Endothelial cell of umbilical vein (primary cell): ENCODE results near the gene PPP1R16B. TPM values are rescaled to one million over a fixed set of nuclear protein-coding genes. Genes with fewer than 3 reads are reported as not detected.

ENCODE experiments used
- BruUV-seq: library from RNA; stranded (reverse); fragments of 400-500 nt; replicated peaks from 2 replicates; lab custom pipeline; 2021; lab: Mats Ljungman, UMichigan
- CTCF ChIA-PET: fragments of 300-600, 350-600 bp; sonication (Branson Sonifier 250); formaldehyde crosslinking; loops from one replicate; lab custom pipeline; 2021; ENCODE audit warnings: antibody characterized with exemption, inconsistent platforms; lab: Charles Lee
- POLR2A ChIA-PET: fragments of 300-600, 350-600 bp; sonication (Branson Sonifier 250); formaldehyde crosslinking; loops from one replicate; lab custom pipeline; 2021; ENCODE audit warnings: antibody characterized with exemption, inconsistent platforms; lab: Charles Lee
- DNase-seq: peaks from one replicate; pipeline ENCODE4 v3.0.0-alpha.2; 2011; ENCODE audit warnings: low read depth, low spot score
- FAIRE-seq: peaks from 2 replicates; lab custom pipeline; 2011; peaks lifted over from hg19 to GRCh38; lab: Jason Lieb, UNC
- H2AFZ ChIP-seq: 2 replicates; pipeline ENCODE4 v1.6.0; 2012; ENCODE audit warnings: low read depth, low read length, control low read depth, inconsistent platforms
- H3K27ac ChIP-seq: 2 replicates; pipeline ENCODE4 v1.5.1; 2011; ENCODE audit warnings: low read depth, mild to moderate bottlenecking, control low read depth, low read length, moderate library complexity; ENCODE audit not compliant: insufficient read depth
- H3K27me3 ChIP-seq, 2 experiments: 2 replicates each; pipeline versions ENCODE4 v1.6.0 to v1.6.1; 2011; ENCODE audit warnings: low read length in 2 of 2, mixed read lengths in 1 of 2; ENCODE audit not compliant: control insufficient read depth in 2 of 2, insufficient read depth in 2 of 2
- H3K36me3 ChIP-seq, 2 experiments: 2 replicates in 1 of 2; 3 replicates in 1 of 2; pipeline ENCODE4 v1.5.1; 2011; ENCODE audit warnings: low read length in 2 of 2, mild to moderate bottlenecking in 1 of 2, moderate library complexity in 1 of 2; ENCODE audit not compliant: control insufficient read depth in 2 of 2, insufficient read depth in 2 of 2; ENCODE audit errors: extremely low read depth in 1 of 2
- H3K4me1 ChIP-seq: 3 replicates; pipeline ENCODE4 v1.5.1; 2011; ENCODE audit warnings: mild to moderate bottlenecking, low read length; ENCODE audit not compliant: control insufficient read depth, insufficient read depth; ENCODE audit errors: extremely low read depth
- H3K4me2 ChIP-seq: 2 replicates; pipeline ENCODE4 v1.6.1; 2011; ENCODE audit warnings: low read length, control low read depth, mixed read lengths; ENCODE audit not compliant: insufficient read depth
- H3K4me3 ChIP-seq, 3 experiments: fragments of 200-600 bp in 1 of 3; sonication (generic), shearing (Covaris generic) in 1 of 3; replicated peaks in 1 of 3; 2 replicates each; pipeline ENCODE4 v1.5.1; 2011 to 2016; ENCODE audit warnings: control low read depth in 3 of 3, low read length in 3 of 3, mild to moderate bottlenecking in 2 of 3, inconsistent platforms in 1 of 3, low read depth in 1 of 3, moderate library complexity in 1 of 3; ENCODE audit not compliant: insufficient read depth in 1 of 3
- H3K79me2 ChIP-seq: 2 replicates; pipeline ENCODE4 v1.6.0; 2012; ENCODE audit warnings: low read length, inconsistent platforms; ENCODE audit not compliant: control insufficient read depth, insufficient read depth
- H3K9ac ChIP-seq: replicated peaks from 2 replicates; pipeline ENCODE3; 2011; ENCODE audit warnings: low read length, control low read depth; ENCODE audit not compliant: insufficient read depth; ENCODE audit errors: extremely low read depth
- H3K9me1 ChIP-seq: replicated peaks from 3 replicates; pipeline ENCODE4 v1.6.0; 2011; ENCODE audit warnings: mild to moderate bottlenecking, low read length; ENCODE audit not compliant: control insufficient read depth, insufficient read depth; ENCODE audit errors: extremely low read depth
- H3K9me3 ChIP-seq: replicated peaks from 2 replicates; pipeline ENCODE4 v1.5.1; 2012; ENCODE audit warnings: low read length, inconsistent platforms; ENCODE audit not compliant: control insufficient read depth, insufficient read depth
- H4K20me1 ChIP-seq: replicated peaks from 2 replicates; pipeline ENCODE3; 2011; ENCODE audit warnings: mild to moderate bottlenecking, low read length; ENCODE audit not compliant: control insufficient read depth, insufficient read depth; ENCODE audit errors: extremely low read depth
- EZH2 ChIP-seq: IDR thresholded peaks from 2 replicates; pipeline ENCODE4 v1.6.1; 2012; ENCODE audit warnings: borderline replicate concordance, low read depth, mild to moderate bottlenecking, moderate library complexity, low read length, inconsistent platforms; ENCODE audit not compliant: severe bottlenecking
- FOS ChIP-seq: IDR thresholded peaks from 2 replicates; pipeline ENCODE4 v1.6.1; 2011; ENCODE audit warnings: mild to moderate bottlenecking, low read length, moderate library complexity, borderline replicate concordance; ENCODE audit not compliant: insufficient read depth
- GATA2 ChIP-seq: IDR thresholded peaks from 2 replicates; pipeline ENCODE4 v1.7.0; 2011; ENCODE audit warnings: low read depth, mild to moderate bottlenecking, moderate library complexity, mixed read lengths, low read length; ENCODE audit not compliant: insufficient read length, insufficient read depth
- JUN ChIP-seq: IDR thresholded peaks from 2 replicates; pipeline ENCODE4 v1.6.1; 2011; ENCODE audit warnings: borderline replicate concordance, low read depth; ENCODE audit not compliant: insufficient read length, insufficient read depth
- MYC ChIP-seq: IDR thresholded peaks from one replicate; pipeline ENCODE4 v1.6.1; 2011; ENCODE audit warnings: mild to moderate bottlenecking, low read depth, low read length
- POLR2A ChIP-seq: IDR thresholded peaks from 2 replicates; pipeline ENCODE4 v1.6.1; 2012; ENCODE audit warnings: low read depth, mild to moderate bottlenecking, control low read depth, low read length
- POLR2AphosphoS5 ChIP-seq: IDR thresholded peaks from 2 replicates; pipeline ENCODE4 v1.6.1; 2012; ENCODE audit warnings: low read depth, mild to moderate bottlenecking, control low read depth, low read length, moderate library complexity; ENCODE audit not compliant: insufficient read depth
- dilution Hi-C: fragments of 300-500 bp; cut with MboI; formaldehyde crosslinking; loops from one replicate; pipeline ENCODE4 v1.15.0; 2019; ENCODE audit warnings: low sequenced_read_pairs; ENCODE audit not compliant: extremely low pct_ligation_motif_present
- intact Hi-C: fragments of 100-400 bp; cut with micrococcal nuclease; formaldehyde crosslinking; loops from one replicate; pipeline ENCODE4 v1.10.0; 2022
- polyA plus RNA-seq, 4 experiments: library from polyadenylated mRNA; depleted of rRNA in 3 of 4; stranded (reverse) in 3 of 4; unstranded in 1 of 4; fragments of >200 nt; gene quantifications; 2 replicates each; pipeline versions ENCODE4 v1.2.1 to v1.2.3, GENCODE V29; 2011 to 2012; ENCODE audit warnings: missing spikeins in 1 of 4
- total RNA-seq: library from RNA; stranded (reverse); gene quantifications from 2 replicates; pipeline ENCODE4 v1.2.3, GENCODE V29; 2021
- TF ChIP-seq, protein P1 (sequence below), 2 donors: IDR thresholded peaks; 1 replicate in 1 of 2; 2 replicates in 1 of 2; pipeline ENCODE4 v1.5.1; 2011; ENCODE audit warnings: low read length in 2 of 2, mild to moderate bottlenecking in 2 of 2, moderate library complexity in 2 of 2, control low read depth in 1 of 2, inconsistent platforms in 1 of 2, low read depth in 1 of 2; ENCODE audit not compliant: insufficient read depth in 1 of 2; ENCODE audit errors: extremely low read depth in 1 of 2
- TF ChIP-seq, protein P2 (sequence below): IDR thresholded peaks from 2 replicates; pipeline ENCODE4 v1.6.1; 2011; ENCODE audit not compliant: insufficient read depth, insufficient read length

PPP1R16B gene
- total and polyA plus RNA-seq, 2 donors (not counting 3 experiments of a cell fraction or from before 2014, with no cell fraction given): 34.7 to 68.1 TPM

DNA sequence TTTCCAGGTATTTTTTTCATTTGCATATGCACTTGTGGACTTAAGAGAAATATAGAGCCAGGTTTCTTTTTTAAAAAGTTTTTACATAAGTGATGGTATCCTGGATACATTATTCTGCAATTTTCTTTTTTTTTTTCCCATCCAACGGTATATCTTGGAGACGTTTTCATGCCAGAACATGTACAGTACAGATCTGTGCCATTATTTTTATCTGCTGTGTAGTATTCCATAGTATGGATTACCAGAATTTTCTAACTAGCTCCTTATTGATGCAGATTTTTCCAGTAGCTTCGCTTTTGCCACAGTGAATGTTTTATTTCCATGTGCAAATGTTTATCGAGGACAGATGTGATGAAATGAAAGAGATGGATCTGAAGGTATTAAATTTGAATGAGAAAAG, 34.1 kb downstream of the PPP1R16B start:
- intact Hi-C loops (no loop called here), dilution Hi-C loops (no loop called here)
- POLR2A ChIA-PET: no interaction called here

GRCh38 chr20:38840053-38840893, 34.8 kb downstream of the PPP1R16B start:
- no peak for TF ChIP-seq EZH2
- no peak for TF ChIP-seq FOS
- TF ChIP-seq, protein P1, sequence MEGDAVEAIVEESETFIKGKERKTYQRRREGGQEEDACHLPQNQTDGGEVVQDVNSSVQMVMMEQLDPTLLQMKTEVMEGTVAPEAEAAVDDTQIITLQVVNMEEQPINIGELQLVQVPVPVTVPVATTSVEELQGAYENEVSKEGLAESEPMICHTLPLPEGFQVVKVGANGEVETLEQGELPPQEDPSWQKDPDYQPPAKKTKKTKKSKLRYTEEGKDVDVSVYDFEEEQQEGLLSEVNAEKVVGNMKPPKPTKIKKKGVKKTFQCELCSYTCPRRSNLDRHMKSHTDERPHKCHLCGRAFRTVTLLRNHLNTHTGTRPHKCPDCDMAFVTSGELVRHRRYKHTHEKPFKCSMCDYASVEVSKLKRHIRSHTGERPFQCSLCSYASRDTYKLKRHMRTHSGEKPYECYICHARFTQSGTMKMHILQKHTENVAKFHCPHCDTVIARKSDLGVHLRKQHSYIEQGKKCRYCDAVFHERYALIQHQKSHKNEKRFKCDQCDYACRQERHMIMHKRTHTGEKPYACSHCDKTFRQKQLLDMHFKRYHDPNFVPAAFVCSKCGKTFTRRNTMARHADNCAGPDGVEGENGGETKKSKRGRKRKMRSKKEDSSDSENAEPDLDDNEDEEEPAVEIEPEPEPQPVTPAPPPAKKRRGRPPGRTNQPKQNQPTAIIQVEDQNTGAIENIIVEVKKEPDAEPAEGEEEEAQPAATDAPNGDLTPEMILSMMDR (IDR thresholded peaks at IDR 0.05; ENCODE audit: extremely low read depth in 1 of 2, insufficient read depth in 1 of 2, low read depth in 1 of 2, low read length in 2 of 2): no peak
- TF ChIP-seq MYC: no peak
- TF ChIP-seq, protein P2, sequence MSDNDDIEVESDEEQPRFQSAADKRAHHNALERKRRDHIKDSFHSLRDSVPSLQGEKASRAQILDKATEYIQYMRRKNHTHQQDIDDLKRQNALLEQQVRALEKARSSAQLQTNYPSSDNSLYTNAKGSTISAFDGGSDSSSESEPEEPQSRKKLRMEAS: no peak
- no peak for TF ChIP-seq POLR2A
- no peak for TF ChIP-seq JUN
- no peak for TF ChIP-seq GATA2
- TF ChIP-seq POLR2AphosphoS5: no peak
- POLR2A ChIA-PET: no interaction called here
- no peak for DNase-seq
- CTCF ChIA-PET: interaction anchor here (1.0 to 1.1 kb wide), 5 partner anchors 10 to 53 kb away, joined by 3 to 4 read pairs (median 3); no protein-coding TSS in a partner anchor
- intact Hi-C loops (no loop called here), dilution Hi-C loops (no loop called here)
- Histone ChIP-seq H3K79me2 (no peaks in the 10 kb centered on the region), H3K9me3 (no peaks in the 10 kb centered on the region), H3K36me3 (peaks cover 2 to 20% of the 10 kb centered on the region in 2 experiments), H3K27ac (no peak overlapping the region), H2AFZ (no peak overlapping the region), H3K9ac (no peak overlapping the region), H3K27me3 (peaks cover 0 to 2% of the 10 kb centered on the region in 2 experiments), H3K9me1 (no peaks in the 10 kb centered on the region), H3K4me1 (peaks cover 10% of the 10 kb centered on the region), H4K20me1 (peaks cover 2% of the 10 kb centered on the region), H3K4me2 (no peak overlapping the region), H3K4me3 (no peak overlapping the region)
- no peak for FAIRE-seq
- no TSS peak for BruUV-seq

More for the DNA sequence above, 34.1 kb downstream of the PPP1R16B start:
- DNase-seq (no peak), FAIRE-seq (no peak)
- BruUV-seq: no TSS peak
- CTCF ChIA-PET: no interaction called here
- Histone ChIP-seq H4K20me1 (peaks cover 4% of the 10 kb centered on the region), H3K36me3 (peaks cover 2 to 20% of the 10 kb centered on the region in 2 experiments), H3K9ac (no peak overlapping the region), H3K9me3 (no peaks in the 10 kb centered on the region), H3K27me3 (no peaks in the 10 kb centered on the region), H3K27ac (no peak overlapping the region), H3K4me2 (no peak overlapping the region), H3K9me1 (no peaks in the 10 kb centered on the region), H3K4me3 (no peak overlapping the region), H3K4me1 (peaks cover 10% of the 10 kb centered on the region), H3K79me2 (no peaks in the 10 kb centered on the region), H2AFZ (no peak overlapping the region)
- TF ChIP-seq JUN (no peak), MYC (no peak)
